Stomach smooth muscle (tissue), 2 donors: ENCODE results near the gene KIAA1755.
A peak's percentile ranks its signal among the peaks of the same experiment; 100 is the strongest.

Source experiments
- H3K27ac ChIP-seq: one replicate; pipeline ENCODE4 v1.7.0; 2013; ENCODE audit warnings: mild to moderate bottlenecking, low read length, inconsistent platforms
- H3K27me3 ChIP-seq, 2 donors: one replicate each; pipeline ENCODE4 v1.7.0; 2013; ENCODE audit warnings: low read length in 2 of 2; ENCODE audit not compliant: insufficient read depth in 2 of 2, control insufficient read depth in 1 of 2
- H3K36me3 ChIP-seq, 2 donors: one replicate each; pipeline ENCODE4 v1.7.0; 2013; ENCODE audit warnings: low read length in 2 of 2; ENCODE audit not compliant: control insufficient read depth in 2 of 2, insufficient read depth in 2 of 2
- H3K4me1 ChIP-seq: one replicate; pipeline ENCODE4 v1.7.0; 2013; ENCODE audit warnings: low read length; ENCODE audit not compliant: control insufficient read depth, insufficient read depth
- H3K4me3 ChIP-seq, 2 donors: one replicate each; pipeline ENCODE4 v1.7.0; 2013; ENCODE audit warnings: low read length in 2 of 2
- H3K9ac ChIP-seq, 2 donors: one replicate each; pipeline ENCODE4 v1.7.0; 2013; ENCODE audit warnings: low read length in 2 of 2, mild to moderate bottlenecking in 1 of 2
- H3K9me3 ChIP-seq, 2 donors: one replicate each; pipeline ENCODE4 v1.7.0; 2013; ENCODE audit warnings: low read length in 2 of 2; ENCODE audit not compliant: control insufficient read depth in 2 of 2
- donor health status: healthy.
- donor health status: Pancreatic carcinoma.

Gene KIAA1755

GRCh38 chr20:38170219-38170825 lies 90.2 kb downstream of the KIAA1755 start:
- Histone ChIP-seq H3K27me3 (no peaks in the 10 kb centered on the region), H3K4me3 (no peak overlapping the region), H3K9me3 (no peaks in the 10 kb centered on the region), H3K9ac (no peak overlapping the region), H3K36me3 (no peaks in the 10 kb centered on the region), H3K4me1 (peaks cover 40% of the 10 kb centered on the region), H3K27ac (peak overlapping the region; percentile 6)

GRCh38 chr20:38169636-38170193 lies 90.8 kb downstream of the KIAA1755 start:
- Histone ChIP-seq H3K27ac (no peak overlapping the region), H3K4me3 (no peak overlapping the region), H3K9ac (no peak overlapping the region)

GRCh38 chr20:38168791-38169589 lies 91.5 kb downstream of the KIAA1755 start:
- H3K9ac ChIP-seq = no peak overlapping the region
- peaks cover 53% of the 10 kb centered on the region for H3K4me1 ChIP-seq
- H3K27me3 ChIP-seq = no peaks in the 10 kb centered on the region
- peak overlapping the region; percentile 55 for H3K27ac ChIP-seq
- H3K4me3 ChIP-seq = no peak overlapping the region
- H3K36me3 ChIP-seq = no peaks in the 10 kb centered on the region
- H3K9me3 ChIP-seq = no peaks in the 10 kb centered on the region

More at GRCh38 chr20:38169636-38170193, 90.8 kb downstream of the KIAA1755 start:
- Histone ChIP-seq H3K27me3 (no peaks in the 10 kb centered on the region), H3K9me3 (no peaks in the 10 kb centered on the region), H3K36me3 (no peaks in the 10 kb centered on the region), H3K4me1 (peaks cover 45% of the 10 kb centered on the region)

- Histone ChIP-seq H3K9ac (peak overlapping the region in 1 of 2 donors; percentile 21), H3K27me3 (no peaks in the 10 kb centered on the region), H3K4me1 (peaks cover 61% of the 10 kb centered on the region), H3K36me3 (no peaks in the 10 kb centered on the region), H3K4me3 (no peak overlapping the region), H3K9me3 (no peaks in the 10 kb centered on the region), H3K27ac (peak overlapping the region; percentile 55)
Measured at GRCh38 chr20:38167851-38168760, 92.4 kb downstream of the KIAA1755 start.

- Histone ChIP-seq H3K4me3 (no peak overlapping the region), H3K9ac (peak overlapping the region in 1 of 2 donors; percentile 21), H3K27me3 (no peaks in the 10 kb centered on the region), H3K9me3 (no peaks in the 10 kb centered on the region), H3K27ac (peak overlapping the region; percentile 55), H3K36me3 (no peaks in the 10 kb centered on the region), H3K4me1 (peaks cover 65% of the 10 kb centered on the region)
Measured at GRCh38 chr20:38167328-38167850, 93.1 kb downstream of the KIAA1755 start.

- peak overlapping the region; percentile 55 for H3K27ac ChIP-seq
- H3K36me3 ChIP-seq = no peaks in the 10 kb centered on the region
- H3K27me3 ChIP-seq = no peaks in the 10 kb centered on the region
- no peak overlapping the region for H3K9ac ChIP-seq
- H3K9me3 ChIP-seq = no peaks in the 10 kb centered on the region
- H3K4me3 ChIP-seq = peak overlapping the region in 1 of 2 donors; percentile 86
- peaks cover 67% of the 10 kb centered on the region for H3K4me1 ChIP-seq
Measured at GRCh38 chr20:38166703-38167233, 93.8 kb downstream of the KIAA1755 start.

- peak overlapping the region; percentile 54 to 86 for H3K4me3 ChIP-seq
- H3K4me1 ChIP-seq = peaks cover 68% of the 10 kb centered on the region
- H3K9me3 ChIP-seq = no peaks in the 10 kb centered on the region
- H3K36me3 ChIP-seq = peaks cover 0 to under 1% of the 10 kb centered on the region in 2 donors
- no peaks in the 10 kb centered on the region for H3K27me3 ChIP-seq
- peak overlapping the region; percentile 48 to 58 for H3K9ac ChIP-seq
- peak overlapping the region; percentile 66 for H3K27ac ChIP-seq
Measured at GRCh38 chr20:38165966-38166702, 94.4 kb downstream of the KIAA1755 start.

GRCh38 chr20:38165089-38165965 lies 95.2 kb downstream of the KIAA1755 start, which contains the start of gene TGM2:
TSS of gene TGM2 (minus strand) at chr20:38165270. CDS start at chr20:38165198, 72 bp downstream.
- peak within 1 kb of the TSS; percentile 52 to 73 for H3K9ac ChIP-seq
- H3K36me3 ChIP-seq = peaks cover 0 to 4% of the 10 kb centered on the region in 2 donors
- peaks cover 71% of the 10 kb centered on the region for H3K4me1 ChIP-seq

GRCh38 chr20:38164624-38165088 lies 95.9 kb downstream of the KIAA1755 start:
- Histone ChIP-seq H3K9me3 (no peaks in the 10 kb centered on the region), H3K27ac (peak overlapping the region; percentile 66), H3K27me3 (no peaks in the 10 kb centered on the region), H3K9ac (peak overlapping the region; percentile 52 to 73), H3K4me3 (peak overlapping the region; percentile 86 to 87), H3K36me3 (peaks cover 0 to 10% of the 10 kb centered on the region in 2 donors), H3K4me1 (peaks cover 78% of the 10 kb centered on the region)

More at GRCh38 chr20:38165089-38165965, 95.2 kb downstream of the KIAA1755 start, which contains the start of gene TGM2:
- Histone ChIP-seq H3K27me3 (no peaks in the 10 kb centered on the region), H3K4me3 (peak within 1 kb of the TSS; percentile 86 to 87), H3K9me3 (no peaks in the 10 kb centered on the region), H3K27ac (peak within 1 kb of the TSS; percentile 66)
